ENCODE measurements around the gene TRIM40. TPM values are rescaled to one million over a fixed set of nuclear protein-coding genes. Genes with fewer than 3 reads are reported as not detected.

Gene TRIM40, protein sequence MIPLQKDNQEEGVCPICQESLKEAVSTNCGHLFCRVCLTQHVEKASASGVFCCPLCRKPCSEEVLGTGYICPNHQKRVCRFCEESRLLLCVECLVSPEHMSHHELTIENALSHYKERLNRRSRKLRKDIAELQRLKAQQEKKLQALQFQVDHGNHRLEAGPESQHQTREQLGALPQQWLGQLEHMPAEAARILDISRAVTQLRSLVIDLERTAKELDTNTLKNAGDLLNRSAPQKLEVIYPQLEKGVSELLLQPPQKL
- total RNA-seq = not detected in 2 replicates

DNA sequence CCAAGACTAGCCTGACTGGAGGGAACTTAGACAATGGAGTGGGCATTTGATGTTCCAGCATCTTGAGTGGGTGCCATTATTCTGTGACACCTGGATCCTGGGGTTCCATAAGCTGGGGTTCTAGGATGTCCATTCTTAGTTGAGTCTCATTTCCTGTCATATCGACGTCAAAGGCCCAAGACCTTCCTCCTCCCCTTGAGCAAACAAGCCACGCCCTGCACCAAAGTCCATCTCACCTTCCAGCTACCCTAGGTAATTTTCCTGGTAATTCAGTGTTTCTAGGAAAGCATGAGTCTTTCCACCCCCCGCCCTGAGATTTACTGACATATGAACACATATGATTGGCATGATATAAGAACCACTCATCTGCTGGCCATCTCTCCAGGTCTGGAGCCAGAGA is at the start of gene TRIM40:
Gene TRIM40, plus strand, starts transcription at position 384 of the 400 bp plus-strand sequence. CDS start 897 bp downstream, outside the sequence.

DNA sequence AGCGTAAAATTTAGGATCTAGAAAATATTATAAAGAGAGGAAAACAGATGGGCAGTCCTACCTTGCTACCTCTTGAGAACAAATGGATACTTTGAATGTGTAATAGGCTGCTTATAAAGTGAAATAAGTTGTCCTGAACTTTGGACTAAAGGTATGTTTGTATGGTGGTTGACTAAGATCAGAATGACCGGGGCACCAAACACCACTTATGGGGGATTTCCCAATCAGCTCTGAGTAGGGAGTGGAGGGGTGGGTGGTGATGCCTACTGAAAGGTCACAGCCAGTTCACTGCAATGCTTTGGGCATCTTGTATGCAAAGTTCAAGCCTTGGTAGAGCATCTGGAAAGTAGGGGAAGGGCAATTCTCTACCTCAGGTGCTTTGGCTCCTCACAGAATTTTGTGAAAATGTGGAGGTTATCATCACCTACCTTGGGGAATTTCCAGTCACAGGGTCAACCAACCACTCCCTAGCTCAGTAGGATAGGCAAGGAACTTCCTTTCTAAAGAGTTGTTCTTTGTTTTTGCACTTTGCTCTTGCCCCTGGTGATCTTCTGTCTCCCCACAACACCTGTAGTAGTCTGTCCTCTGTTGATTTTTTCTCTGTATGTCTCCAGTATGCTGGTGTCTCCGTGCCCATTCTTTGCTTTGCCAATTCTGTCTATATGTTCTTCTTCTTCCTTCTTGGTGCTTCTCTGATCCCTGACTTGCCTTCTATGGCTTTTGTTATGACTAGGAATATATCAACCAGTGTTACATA is 22.8 kb upstream of the TRIM40 start, which contains the start of gene TRIM31:
Gene TRIM31, minus strand, starts transcription at position 88 of the 757 bp plus-strand sequence. CDS start 285 bp downstream, outside the sequence.

DNA sequence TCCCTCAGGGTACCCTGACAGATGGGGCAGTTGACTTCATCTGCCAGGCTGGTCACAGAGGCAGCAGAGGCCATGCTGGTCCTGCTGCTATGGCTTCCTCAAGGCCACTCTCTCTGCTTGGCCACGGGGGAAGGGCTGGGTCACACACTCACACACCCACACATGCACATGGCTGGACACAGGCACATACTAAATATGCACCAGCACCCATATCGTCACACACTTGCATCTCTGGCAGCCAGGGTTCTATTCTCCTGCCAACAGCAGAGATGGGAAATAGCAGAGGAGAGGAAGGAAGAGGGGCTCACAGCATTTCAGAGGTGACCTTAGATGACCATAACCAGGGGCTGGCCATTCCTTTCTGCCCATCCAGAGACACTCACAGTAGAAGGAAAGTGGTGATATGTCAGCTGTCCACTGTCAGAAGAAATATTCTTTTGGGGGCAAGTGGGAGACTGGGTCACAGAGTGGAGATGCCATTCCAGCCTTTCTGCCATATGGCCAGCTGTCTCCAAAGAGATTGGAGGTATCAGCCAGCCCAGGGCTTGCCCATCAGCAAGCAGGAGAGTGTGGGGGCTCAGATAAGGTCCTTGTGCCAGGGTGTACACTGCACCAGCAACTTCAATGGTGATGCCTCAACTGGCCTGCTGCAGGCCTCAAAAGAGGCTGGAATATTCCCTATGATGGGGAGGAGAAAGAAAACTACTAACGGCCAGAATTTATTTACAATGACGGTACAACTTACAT is 25.0 kb downstream of the TRIM40 start, which contains the start of gene TRIM10:
Gene TRIM10, minus strand, starts transcription at position 427 of the 747 bp plus-strand sequence. Its CDS starts 353 bp downstream, at position 74.

DNA sequence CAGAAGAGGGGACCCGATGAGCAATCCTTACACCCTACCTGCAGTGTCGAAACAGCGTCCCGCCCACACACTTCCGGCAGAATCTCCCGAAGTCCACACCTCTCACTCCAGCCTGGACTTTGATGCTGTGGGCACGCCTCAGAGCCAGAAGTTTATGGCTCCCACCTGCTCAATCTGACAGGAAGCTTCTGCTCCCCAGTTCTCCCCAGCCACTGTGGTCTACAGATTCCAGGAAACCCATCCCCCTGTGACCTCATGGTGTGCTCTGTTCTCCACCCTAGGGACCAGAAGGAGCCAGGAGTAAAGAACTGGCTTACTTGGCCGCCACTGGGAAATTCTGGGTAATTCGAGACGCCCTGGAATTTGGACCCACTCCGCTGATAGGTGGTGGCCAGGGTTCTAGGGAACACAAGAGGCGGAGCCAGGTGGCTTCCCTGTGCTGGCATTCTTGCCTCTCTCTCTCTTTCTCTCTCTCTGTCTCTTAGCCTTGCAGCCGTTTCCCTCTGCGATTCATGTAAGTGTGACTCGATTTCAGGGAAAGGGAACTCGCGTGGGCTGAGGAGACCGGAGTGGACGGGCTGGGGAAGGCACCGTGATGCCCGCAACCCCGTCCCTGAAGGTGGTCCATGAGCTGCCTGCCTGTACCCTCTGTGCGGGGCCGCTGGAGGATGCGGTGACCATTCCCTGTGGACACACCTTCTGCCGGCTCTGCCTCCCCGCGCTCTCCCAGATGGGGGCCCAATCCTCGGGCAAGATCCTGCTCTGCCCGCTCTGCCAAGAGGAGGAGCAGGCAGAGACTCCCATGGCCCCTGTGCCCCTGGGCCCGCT is 27.4 kb downstream of the TRIM40 start, which contains the start of gene TRIM15:
Gene TRIM15, plus strand, starts transcription at position 457 of the 828 bp plus-strand sequence. Its CDS starts 139 bp downstream, at position 596.

Other genes starting within 250 kb of the TRIM40 start
- gene HLA-A, start 193.6 kb upstream of the TRIM40 start, total RNA-seq = 174 and 178 TPM in 2 replicates
- gene POLR1H, start 74.9 kb upstream of the TRIM40 start, total RNA-seq = 34.3 and 54.7 TPM in 2 replicates
- 36.7 and 39.9 TPM in 2 replicates for gene PPP1R11, start 68.9 kb upstream of the TRIM40 start, total RNA-seq
- 3.3 and 4.9 TPM in 2 replicates for gene RNF39, start 60.4 kb upstream of the TRIM40 start, total RNA-seq
- 0.05 TPM in 1 of 2 replicates, not detected in the other for gene TRIM31, start 23.1 kb upstream of the TRIM40 start, total RNA-seq
- not detected in 2 replicates for gene TRIM10, start 25.1 kb downstream of the TRIM40 start, total RNA-seq
- gene TRIM15, start 27.4 kb downstream of the TRIM40 start, total RNA-seq = not detected in 2 replicates
- gene TRIM26, start 77.3 kb downstream of the TRIM40 start, total RNA-seq = 47.3 and 59.0 TPM in 2 replicates
- 11.7 and 12.5 TPM in 2 replicates for gene TRIM39, start 190.8 kb downstream of the TRIM40 start, total RNA-seq
- 97.3 and 106 TPM in 2 replicates for gene RPP21, start 209.0 kb downstream of the TRIM40 start, total RNA-seq

Data from airway epithelial cell (primary cell).